Measurements from ENCODE around the gene DRGX. TPM values are rescaled to one million over a fixed set of nuclear protein-coding genes. Genes with fewer than 3 reads are reported as not detected.

DRGX gene
- total and polyA plus RNA-seq, 2 of the 4 experiments (the other 2 are of a cell fraction) = not detected

DNA sequence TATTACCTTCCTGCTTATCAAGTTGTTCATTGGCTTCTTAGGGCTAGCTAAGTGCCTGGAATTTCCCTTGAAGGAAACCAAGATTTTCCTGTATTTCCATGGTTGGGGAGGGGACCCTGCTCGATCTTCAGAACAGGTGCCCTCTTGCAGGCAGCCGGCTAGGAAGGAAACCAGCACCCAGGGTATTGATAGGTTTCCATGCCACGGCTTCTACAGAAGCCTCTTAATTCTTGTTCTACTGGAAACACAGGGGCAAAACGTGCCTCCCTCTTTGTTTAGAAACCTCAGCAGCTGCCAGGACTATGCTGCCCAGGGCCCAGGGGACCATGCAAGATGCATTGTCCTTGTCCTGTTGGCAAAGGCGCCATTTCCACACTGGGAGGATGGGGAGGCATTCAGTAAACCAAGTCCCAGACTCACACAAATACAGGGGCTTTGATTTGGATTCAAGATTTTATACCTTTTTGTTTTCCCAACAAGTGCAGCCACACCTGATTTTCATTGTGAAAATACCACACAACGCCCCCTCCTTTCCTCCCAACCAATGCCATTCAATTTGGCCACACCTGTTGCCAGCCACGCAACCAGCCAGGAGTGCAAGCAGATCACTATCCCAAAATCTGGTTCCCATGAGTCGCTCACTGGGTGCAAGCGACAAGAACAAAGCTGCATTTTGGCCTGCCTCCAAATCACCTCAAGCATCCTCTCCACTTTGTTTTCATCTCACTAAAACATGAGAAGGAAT is 67.3 kb downstream of the DRGX start:
- Histone ChIP-seq H3K36me3 (ENCODE audit: control insufficient read depth, insufficient read depth, low read length) (no peaks in the 10 kb centered on the region), H2AFZ (replicated peaks; ENCODE audit: low read length, poor library complexity) (no peak overlapping the region), H2BK20ac (ENCODE audit: low read depth, low read length) (no peak overlapping the region), H2BK120ac (ENCODE audit: low read depth, low read length) (no peak overlapping the region), H3K9me3 (ENCODE audit: control insufficient read depth, insufficient read depth, low read length) (no peaks in the 10 kb centered on the region), H2AK9ac (replicated peaks; ENCODE audit: low read depth, low read length, poor library complexity) (no peak overlapping the region), H3K9me1 (ENCODE audit: insufficient read depth, low read length) (no peaks in the 10 kb centered on the region), H4K91ac (ENCODE audit: insufficient read depth, low read depth, low read length) (no peak overlapping the region), H3K56ac (ENCODE audit: extremely low read depth, insufficient read depth, low read length) (no peak overlapping the region), H3K9ac (ENCODE audit: low read depth, low read length) (no peak overlapping the region), H2BK15ac (ENCODE audit: low read depth, low read length) (no peak overlapping the region), H3K4me3 (ENCODE audit: insufficient read depth, low read depth, low read length) (no peak overlapping the region), H4K5ac (ENCODE audit: low read depth, low read length) (no peak overlapping the region), H3K23ac (ENCODE audit: low read depth, low read length) (no peak overlapping the region), H2BK5ac (ENCODE audit: low read depth, low read length, poor library complexity, severe bottlenecking) (no peak overlapping the region), H4K8ac (ENCODE audit: low read depth in 2 of 2, low read length in 2 of 2) (no peak overlapping the region), H3K27ac (ENCODE audit: insufficient read depth, low read length) (no peak overlapping the region), H3K4me2 (ENCODE audit: low read depth, low read length) (no peak overlapping the region), H3K27me3 (ENCODE audit: control insufficient read depth, insufficient read depth, low read length) (peaks cover 17% of the 10 kb centered on the region), H3K4ac (ENCODE audit: low read depth, low read length) (no peak overlapping the region), H3K14ac (replicated peaks; ENCODE audit: low read depth, low read length) (no peak overlapping the region), H4K20me1 (ENCODE audit: insufficient read depth, low read length) (no peaks in the 10 kb centered on the region), H3K18ac (ENCODE audit: low read depth, low read length) (no peak overlapping the region), H3K79me1 (ENCODE audit: low read depth in 1 of 2, low read length in 2 of 2) (no peaks in the 10 kb centered on the region), H2AK5ac (ENCODE audit: low read depth, low read length) (no peak overlapping the region), H3K4me1 (ENCODE audit: control insufficient read depth, insufficient read depth, low read length) (no peaks in the 10 kb centered on the region)
- WGBS, 2 experiments (ENCODE audit: extremely low coverage in 2 of 2, insufficient read length in 1 of 2) = 73% methylated on average over 5 of the region's 9 CpGs; no CpG with 5 or more reads in 1 of the 2 experiments
- dilution Hi-C loops (cut with HindIII; ENCODE audit: low sequenced_read_pairs, unreplicated experiment) (no loop called here), intact Hi-C loops (cut with micrococcal nuclease) (no loop called here), in situ Hi-C loops (cut with MboI; ENCODE audit: low sequenced_read_pairs) (no loop called here)
- no TSS peak for BruUV-seq (replicated peaks)
- ChIA-PET CTCF (no interaction called here), POLR2A (ENCODE audit: unreplicated experiment) (no interaction called here)
- no peak for TF ChIP-seq USF2 (IDR thresholded peaks at IDR 0.05; ENCODE audit: low read depth, low read length)
- no peak for TF ChIP-seq NFE2L2 (IDR thresholded peaks at IDR 0.05; ENCODE audit: low read depth, low read length)
- no peak for TF ChIP-seq POLR2A (IDR thresholded peaks at IDR 0.05; ENCODE audit: low read depth, low read length)
- no peak for TF ChIP-seq CHD1 (IDR thresholded peaks at IDR 0.05; ENCODE audit: low read depth, low read length)
- TF ChIP-seq BHLHE40 (IDR thresholded peaks at IDR 0.05; ENCODE audit: low read depth, low read length) = no peak
- no peak for TF ChIP-seq MAZ (IDR thresholded peaks at IDR 0.05; ENCODE audit: borderline replicate concordance, low read depth, low read length)
- TF ChIP-seq SMC3 (IDR thresholded peaks at IDR 0.05; ENCODE audit: low read depth, low read length) = no peak
- no peak for TF ChIP-seq FOS (IDR thresholded peaks at IDR 0.05; ENCODE audit: low read depth, low read length)
- TF ChIP-seq MXI1 (IDR thresholded peaks at IDR 0.05; ENCODE audit: borderline replicate concordance, low read depth, low read length) = no peak
- no peak for TF ChIP-seq RFX5 (IDR thresholded peaks at IDR 0.05; ENCODE audit: low read depth, low read length)
- TF ChIP-seq CTCF (conservative IDR thresholded peaks at IDR 0.05; ENCODE audit: low read depth, low read length) = no peak
- TF ChIP-seq CEBPB (IDR thresholded peaks at IDR 0.05; ENCODE audit: low read depth, low read length) = no peak
- TF ChIP-seq RAD21 (IDR thresholded peaks at IDR 0.05; ENCODE audit: low read length) = no peak
- TF ChIP-seq RCOR1 (IDR thresholded peaks at IDR 0.05; ENCODE audit: insufficient replicate concordance, low read length) = no peak
- DNase-seq (no peak), ATAC-seq (ENCODE audit: low read depth) (no peak)

All from IMR-90 (cell line).